Activated CD8-positive, alpha-beta memory T cell treated with anti-CD3 and anti-CD28 coated beads for 4 hours (primary cell): ENCODE data around the gene ABHD17A.

Source experiments
- DNase-seq, 2 donors: peaks; one replicate each; pipeline ENCODE4 v3.0.0-alpha.2; 2020; ENCODE audit warnings: low read depth in 2 of 2

ABHD17A gene

DNA sequence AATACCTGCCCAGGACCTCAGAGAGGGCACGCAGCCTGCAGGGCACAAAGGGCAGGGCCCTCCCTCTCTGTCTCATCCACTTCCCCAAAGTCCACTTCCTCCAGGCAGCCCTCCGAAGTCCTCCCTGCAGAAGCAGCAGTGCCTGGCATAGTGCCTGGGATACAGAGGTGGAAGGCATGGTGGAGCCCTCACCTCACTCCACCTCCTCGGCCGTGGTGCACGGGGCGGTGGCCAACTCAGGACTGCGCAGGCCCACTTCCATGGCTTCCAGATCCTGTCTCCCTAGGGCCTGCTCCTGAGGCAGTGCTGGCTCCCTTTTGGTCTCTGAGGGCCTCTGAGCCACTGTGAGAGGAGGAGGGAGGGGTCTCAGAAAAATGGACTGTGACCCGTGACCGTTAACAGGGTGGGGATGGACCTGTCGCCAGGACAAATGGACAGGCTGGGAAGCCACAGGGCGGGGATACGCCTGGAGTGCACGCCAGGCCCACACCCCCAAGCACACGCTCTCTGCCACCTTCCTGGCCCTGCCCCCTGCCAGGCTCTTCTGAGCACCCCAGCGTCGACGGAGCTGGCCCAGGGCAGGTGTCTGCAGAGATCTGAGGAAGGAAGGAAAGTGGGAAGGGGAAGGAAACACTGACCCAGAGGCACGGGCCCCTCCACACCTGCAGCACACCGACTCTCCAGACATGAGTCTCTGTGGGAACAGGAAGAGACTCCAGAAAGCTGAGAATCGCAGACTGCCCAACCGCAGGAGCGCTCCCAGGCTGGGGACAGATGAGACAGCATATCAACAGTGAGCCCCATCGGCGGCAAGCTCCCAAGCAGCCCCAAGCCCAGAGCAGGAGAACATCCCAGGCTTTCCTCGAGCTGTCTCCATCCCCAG, 45.4 kb downstream of the ABHD17A start:
- no peak for DNase-seq

DNA sequence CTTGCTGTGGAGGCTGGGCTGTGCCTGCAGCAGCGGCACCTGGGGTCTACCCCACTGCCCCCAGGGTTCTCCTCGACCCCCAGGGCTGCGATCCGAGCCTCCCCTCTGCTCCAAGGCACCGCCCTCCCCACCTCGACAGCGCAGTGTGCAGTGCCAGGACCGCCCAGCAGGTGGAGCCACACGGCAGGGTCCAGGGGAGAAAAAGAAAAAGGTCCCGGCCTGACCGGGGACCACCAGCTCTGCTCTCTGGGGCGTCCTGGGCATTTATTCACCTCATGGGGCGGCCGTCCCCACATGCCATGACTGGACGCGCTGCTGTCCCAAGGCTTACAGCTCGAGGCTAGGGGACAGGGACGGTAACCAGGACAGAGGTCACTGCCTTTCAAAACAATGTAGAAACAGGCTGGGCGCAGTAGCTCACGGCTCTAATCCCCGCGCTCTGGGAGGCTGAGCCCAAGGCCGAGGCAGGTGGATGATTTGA, 47.6 kb downstream of the ABHD17A start:
- no peak for DNase-seq

DNA sequence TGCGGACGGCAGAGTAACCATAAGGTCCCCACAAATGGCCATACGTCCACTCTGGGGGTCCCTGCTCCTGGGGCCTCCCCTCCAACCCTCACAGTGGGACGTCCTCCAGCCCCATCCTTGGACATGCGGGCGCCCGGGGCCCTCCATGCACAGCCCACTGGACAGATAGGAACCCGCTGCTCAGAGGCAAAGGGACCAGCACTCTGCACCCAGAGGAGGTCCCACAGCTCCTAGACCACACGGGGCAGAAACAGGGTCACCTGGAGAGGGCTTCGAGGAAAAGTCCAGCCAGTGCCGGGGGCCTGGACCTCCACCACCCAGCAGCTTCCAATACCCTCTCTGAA, 48.1 kb downstream of the ABHD17A start:
- no peak for DNase-seq

DNA sequence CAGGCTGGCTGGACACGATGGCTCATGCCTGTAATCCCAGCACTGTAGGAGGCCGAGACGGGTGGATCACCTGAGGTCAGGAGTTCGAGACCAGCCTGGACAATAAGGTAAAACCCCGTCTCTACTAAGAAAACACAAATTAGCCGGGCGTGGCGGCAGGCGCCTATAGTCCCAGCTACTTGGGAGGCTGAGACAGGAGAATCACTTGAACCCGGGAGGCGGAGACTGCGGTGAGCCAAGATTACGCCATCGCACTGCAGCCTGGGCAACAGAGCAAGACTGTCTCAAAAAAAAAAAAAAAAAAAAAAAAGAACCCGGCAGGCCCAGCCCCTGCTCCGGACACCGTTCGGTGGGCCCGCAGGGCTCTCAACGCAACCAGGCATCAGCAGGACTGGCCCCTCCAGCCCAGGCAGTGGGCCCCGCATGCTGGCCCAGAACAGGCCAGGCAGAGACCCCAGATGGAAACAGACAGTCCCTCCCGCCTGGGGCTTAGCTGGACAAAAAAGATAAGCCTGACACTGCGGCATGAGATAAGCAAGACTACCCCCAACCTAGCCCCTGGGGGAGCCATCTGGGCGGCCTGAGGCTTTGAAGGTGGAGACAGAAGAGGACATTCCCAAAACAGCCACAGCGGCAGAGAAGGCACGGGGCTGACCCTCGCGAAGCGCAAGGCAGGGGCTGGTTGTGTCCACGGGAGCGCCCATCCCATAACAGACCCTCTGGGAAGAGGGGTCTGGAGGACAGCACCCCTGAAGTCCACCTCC, 48.7 kb downstream of the ABHD17A start:
- DNase-seq, result no peak

DNA sequence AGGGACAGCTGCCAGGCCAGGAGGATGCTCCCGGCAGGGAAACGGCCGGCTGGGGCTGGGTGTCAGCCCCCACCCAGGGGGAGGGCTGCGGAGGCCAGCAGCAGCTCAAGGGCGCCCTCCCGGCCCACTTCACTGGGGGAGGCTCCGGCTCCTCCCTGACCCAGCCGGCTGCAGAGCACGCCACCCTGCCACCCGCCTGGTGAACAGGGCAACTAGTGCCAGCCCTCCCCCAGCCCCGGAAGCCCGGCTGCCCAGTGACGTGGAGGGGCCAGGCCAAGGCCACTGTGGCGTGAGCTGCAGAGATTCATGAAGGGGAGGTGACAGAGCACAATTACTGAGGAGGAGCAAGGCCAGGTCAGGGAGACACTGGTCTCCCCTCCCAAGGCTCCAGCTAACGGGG, 51.8 kb downstream of the ABHD17A start:
- no peak for DNase-seq

DNA sequence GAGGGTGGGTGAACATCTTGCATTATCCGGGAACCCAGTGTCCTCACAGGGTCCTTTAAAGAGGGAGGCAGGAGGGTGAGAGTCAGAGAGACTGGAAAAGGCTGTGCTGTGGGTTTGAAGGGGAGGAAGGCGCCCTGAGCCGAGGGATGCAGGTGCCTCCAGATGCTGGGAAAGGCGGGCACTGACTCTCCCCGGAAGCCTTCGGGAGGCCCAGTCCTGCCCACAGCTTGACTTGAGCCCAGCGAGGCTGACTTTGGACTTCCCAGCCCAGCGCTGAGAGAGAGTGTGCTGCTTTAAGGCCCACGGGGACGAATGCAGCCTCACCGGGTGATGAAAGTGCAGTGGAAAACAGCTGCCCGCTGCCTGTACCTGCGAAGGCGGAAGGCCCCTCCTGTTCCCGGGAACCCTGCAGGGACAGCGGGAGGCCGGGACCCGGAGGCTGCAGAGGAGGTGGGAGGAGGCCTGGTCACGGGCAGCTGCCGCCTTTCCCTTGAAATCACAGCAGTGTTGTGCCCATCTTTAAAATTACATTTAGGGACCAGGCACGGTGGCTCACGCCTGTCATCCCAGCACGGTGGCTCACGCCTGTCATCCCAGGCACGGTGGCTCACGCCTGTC, 53.1 kb downstream of the ABHD17A start:
- DNase-seq, result no peak

DNA sequence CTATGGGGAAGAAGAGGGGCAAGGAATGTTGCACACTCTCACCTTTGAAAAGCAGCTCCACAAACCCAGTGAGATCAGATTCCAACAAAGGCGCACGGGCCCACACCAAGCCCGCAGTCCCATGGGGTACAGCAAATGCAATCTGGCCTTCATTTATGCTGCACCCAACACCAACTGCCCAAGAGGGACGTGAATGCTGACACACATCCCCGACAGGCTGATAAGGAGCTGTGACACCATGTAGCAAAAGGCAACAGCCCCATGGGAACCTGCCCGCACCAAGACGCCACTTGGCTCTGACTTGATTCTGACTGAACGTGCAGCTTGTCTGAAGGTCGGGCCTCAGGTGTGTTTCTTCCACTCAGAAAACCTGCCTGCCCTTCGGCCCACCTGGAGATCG, 54.3 kb downstream of the ABHD17A start:
- DNase-seq, result no peak

DNA sequence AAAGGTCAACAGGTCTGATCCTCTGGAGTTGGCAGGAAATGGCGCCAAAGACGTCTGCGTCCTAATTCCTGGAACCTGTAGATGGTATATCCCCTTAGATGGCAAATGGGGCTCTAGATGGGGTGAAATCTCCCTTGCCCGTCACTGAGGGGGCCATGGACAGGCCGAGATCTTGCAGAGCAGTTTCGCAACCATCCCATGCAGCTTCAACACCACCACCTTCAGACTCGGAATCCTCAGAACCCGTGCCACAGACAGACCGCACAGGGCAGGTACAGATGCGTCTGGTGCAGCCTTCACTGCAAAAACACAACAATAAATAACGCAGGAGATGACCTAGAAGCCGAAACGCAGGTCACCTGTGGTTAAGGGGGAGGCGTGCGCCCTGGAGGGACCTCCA, 54.7 kb downstream of the ABHD17A start:
- no peak for DNase-seq

DNA sequence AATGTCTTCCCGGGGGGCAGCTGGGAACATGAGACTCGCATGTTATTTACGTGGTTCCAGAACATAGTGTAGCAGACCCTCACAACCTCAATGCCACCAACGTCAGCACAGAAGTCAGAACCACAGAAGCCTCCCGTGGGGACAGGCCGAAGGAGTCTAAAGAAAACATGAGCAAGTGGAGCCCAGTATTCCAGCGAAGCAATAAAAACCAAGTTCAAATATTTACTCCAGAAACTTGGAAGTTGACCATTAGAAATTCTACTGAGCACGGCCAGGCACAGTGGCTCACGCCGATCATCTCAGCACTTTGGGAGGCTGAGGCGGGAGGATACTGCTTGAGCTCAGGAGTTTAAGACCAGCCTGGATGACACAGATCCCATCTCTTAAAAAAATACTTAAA, 55.3 kb downstream of the ABHD17A start:
- no peak for DNase-seq

DNA sequence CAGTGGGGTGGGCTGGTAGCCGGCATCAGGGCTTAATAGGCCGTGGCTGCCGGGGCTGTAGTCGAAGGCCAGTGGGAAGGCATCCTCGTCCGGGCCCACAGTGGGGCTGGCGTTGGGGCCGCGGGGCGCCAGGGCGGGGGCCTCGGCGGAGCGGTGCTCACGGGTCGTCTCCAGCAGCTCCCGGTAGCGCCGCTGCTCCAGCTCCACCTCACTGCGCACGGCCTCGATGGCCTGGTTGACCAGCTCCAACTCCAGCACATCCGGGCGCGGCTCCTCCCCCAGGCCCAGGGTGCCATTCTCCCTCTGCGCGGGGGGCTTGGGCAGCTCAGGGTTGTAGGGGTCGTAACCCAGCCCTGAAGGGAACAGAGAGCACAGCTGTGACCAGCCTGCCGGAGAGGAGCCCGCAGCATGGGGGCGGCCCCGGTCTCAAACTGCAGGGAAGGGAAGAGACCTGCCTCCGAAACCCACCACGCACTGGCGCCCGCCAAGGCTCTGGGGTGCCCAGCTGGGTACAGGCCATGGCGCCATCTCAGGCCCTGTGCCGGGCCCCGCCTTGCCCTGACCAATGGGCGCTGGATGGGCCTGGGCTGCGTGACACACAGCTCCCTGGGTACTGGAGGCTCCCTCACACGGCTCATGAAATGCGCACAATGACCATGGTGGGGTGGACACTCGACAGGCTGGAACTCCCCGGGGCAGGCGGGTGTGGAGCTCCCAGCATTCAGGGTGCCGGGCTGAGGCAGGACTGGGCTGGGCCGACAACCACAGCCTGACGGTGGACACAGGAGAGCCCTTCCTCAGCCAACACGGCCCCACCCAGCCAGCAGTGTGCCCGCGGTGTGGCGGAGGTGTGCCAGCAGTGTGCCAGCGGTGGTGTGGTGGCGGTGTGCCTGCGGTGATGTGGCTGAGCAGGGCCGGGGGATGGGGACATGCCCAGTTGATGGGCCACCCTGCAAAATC, 56.7 kb downstream of the ABHD17A start:
- DNase-seq, result no peak

DNA sequence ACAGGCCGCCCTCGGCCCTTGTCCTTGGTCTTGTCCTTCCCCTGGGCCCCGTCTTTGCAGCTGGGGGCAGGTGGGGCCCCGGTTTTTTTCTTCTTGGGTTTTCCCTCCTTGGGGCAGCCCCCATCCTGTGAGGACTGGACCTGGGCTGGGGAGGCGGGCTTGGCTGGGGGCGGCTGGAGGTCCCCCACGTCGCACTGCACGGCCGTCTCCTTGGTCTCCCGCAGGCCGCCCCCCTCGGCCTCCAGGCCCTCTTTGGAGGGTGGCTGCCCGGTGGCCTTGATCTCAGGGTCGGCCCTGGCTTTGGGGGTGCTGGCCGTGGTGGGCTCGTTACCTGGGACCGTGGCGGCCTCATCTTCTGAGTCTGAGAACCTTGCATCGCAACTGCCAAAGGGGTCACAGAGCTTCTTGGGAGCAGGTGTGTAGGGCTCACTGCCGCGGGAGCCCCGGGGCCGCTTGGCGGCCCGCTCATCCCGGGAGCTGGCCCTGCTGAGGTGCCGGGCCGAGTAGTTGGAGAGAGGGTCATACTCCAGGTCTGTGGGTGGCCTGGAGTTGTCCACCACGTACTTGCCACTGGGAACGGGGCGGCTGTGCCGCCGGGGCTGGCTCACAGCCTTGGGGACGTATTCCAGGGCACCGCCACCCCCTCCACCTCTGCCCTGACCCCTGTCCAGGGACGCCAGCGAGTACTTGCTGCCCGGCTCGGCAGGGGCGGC, 57.6 kb downstream of the ABHD17A start:
- DNase-seq, result no peak
